Measurements from ENCODE around the gene SERP2.

DNA sequence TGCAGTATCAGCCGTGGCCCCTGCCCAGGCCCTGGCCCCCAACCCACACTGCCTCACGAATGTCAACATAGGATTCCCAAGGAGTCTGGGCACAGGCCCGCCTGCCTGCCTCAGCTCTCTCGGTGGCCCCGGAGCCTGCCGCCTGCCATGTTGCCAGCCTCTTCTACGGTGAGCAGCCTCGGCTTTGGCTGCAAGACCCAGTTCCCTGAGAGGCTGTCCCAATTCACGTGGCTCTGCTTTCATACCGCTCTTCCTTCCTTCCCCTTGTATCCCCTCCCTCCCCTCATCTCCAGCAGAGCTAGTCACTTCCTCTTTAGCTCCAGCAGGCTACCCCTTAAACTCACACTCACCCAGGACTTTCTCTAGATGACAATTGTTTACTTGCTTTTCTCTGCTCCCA lies 42.7 kb downstream of the SERP2 start:
- TF ChIP-seq, protein P1, sequence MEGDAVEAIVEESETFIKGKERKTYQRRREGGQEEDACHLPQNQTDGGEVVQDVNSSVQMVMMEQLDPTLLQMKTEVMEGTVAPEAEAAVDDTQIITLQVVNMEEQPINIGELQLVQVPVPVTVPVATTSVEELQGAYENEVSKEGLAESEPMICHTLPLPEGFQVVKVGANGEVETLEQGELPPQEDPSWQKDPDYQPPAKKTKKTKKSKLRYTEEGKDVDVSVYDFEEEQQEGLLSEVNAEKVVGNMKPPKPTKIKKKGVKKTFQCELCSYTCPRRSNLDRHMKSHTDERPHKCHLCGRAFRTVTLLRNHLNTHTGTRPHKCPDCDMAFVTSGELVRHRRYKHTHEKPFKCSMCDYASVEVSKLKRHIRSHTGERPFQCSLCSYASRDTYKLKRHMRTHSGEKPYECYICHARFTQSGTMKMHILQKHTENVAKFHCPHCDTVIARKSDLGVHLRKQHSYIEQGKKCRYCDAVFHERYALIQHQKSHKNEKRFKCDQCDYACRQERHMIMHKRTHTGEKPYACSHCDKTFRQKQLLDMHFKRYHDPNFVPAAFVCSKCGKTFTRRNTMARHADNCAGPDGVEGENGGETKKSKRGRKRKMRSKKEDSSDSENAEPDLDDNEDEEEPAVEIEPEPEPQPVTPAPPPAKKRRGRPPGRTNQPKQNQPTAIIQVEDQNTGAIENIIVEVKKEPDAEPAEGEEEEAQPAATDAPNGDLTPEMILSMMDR (IDR thresholded peaks at IDR 0.05; ENCODE audit: insufficient read depth, low read length, poor library complexity, severe bottlenecking), result no peak
- no peak for TF ChIP-seq EZH2phosphoT487 (conservative IDR thresholded peaks at IDR 0.05; ENCODE audit: low read length)
